ENCODE data around the gene EMILIN1. TPM values are rescaled to one million over a fixed set of nuclear protein-coding genes. Genes with fewer than 3 reads are reported as not detected.

The EMILIN1 gene
- 1.4 and 1.7 TPM in 2 replicates for total RNA-seq

GRCh38 chr2:27078267-27079194, at the start of gene EMILIN1:
Gene EMILIN1 (plus strand): TSS chr2:27078615. CDS start chr2:27079066, 451 bp downstream.
- intact Hi-C loops (cut with micrococcal nuclease): no loop called here

DNA sequence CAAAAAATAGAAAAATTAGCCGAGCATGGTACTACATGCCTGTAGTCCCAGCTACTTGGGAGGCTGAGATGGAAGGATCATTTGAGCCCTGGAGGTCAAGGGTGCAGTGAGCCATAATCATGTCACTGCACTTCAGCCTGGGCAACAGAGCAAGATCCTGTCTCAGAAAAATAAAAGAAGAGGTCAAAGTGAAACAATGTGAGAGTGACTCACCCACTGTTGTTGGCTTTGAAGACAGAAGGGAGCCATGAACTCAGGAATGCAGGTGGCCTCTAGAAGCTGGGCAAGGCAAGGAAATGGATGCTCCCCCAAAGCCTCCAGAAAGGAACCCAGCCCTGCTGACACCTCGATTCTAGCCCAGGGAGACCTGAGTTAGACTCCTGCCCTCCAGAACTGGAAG, 49.4 kb upstream of the EMILIN1 start:
- intact Hi-C loops (cut with micrococcal nuclease): no loop called here

DNA sequence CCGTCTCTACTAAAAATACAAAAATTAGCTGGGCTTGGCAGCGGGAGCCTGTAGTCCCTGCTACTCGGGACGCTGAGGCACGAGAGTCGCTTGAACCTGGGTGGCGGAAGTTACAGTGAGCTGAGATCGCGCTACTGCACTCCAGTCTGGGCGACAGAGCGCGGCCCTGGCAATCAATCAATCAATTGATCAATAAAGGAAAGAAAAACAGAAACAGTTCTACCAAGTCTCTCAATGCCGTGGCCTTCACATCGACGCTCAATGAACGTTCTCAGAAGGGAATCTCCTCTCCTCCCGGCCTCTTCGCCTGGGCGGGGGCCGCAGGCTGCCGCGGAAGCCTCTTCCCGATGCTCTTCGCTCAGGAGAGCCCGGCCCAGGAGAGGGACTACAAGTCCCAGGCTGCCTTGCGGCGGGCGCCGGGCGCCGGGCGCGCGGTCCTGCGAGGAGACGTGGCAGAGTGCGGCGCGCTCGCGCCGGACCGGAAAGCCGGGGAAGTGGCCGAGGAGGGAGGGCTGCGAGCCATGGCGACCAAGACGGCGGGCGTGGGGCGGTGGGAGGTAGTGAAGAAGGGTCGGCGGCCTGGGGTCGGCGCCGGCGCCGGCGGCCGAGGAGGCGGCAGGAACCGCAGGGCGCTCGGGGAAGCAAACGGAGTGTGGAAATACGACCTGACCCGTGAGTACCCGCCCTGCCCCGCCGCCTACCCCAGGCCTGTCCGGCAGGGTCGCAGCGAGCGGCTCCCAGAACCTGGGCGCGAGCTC, 45.7 kb upstream of the EMILIN1 start, which contains the start of gene TMEM214:
TSS of gene TMEM214 (plus strand) at position 471 of the 758 bp plus-strand sequence. CDS start at position 522, 51 bp downstream.
- intact Hi-C loops (cut with micrococcal nuclease): loop anchor here (1.0 to 5.0 kb wide), 11 partner anchors 18 to 340 kb away; partner anchors contain the start of genes ATRAID, CENPA, EIF2B4 and GTF3C2

- intact Hi-C loops (cut with micrococcal nuclease): loop anchor here (1.0 to 5.0 kb wide), 5 partner anchors 230 to 339 kb away; partner anchors contain the start of genes CENPA, EIF2B4, GTF3C2 and SLC30A3
Observed at GRCh38 chr2:27033253-27033852, 45.1 kb upstream of the EMILIN1 start.

- intact Hi-C loops (cut with micrococcal nuclease): no loop called here
Observed at GRCh38 chr2:27038012-27038411, 40.4 kb upstream of the EMILIN1 start.

GRCh38 chr2:27038631-27039339, 39.6 kb upstream of the EMILIN1 start:
- intact Hi-C loops (cut with micrococcal nuclease): no loop called here

GRCh38 chr2:27039426-27039825, 39.0 kb upstream of the EMILIN1 start:
- intact Hi-C loops (cut with micrococcal nuclease): no loop called here

DNA sequence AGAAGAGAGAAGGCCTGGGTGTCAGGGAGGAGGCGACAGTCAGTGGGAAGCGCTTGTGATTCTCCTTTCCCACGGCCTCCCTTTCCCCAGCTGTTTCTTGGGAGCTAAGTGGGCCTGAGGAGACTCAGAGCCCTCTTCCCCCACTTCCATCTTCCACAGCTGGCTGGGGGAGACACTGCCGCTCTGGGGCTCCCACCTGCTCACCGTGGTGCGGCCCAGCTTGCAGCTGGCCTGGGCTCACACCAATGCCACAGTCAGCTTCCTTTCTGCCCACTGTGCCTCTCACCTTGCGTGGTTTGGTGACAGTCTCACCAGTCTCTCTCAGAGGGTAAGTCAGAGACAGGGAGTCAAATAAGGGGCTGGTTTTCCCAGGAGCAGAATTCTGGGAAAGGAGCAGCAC, 38.5 kb upstream of the EMILIN1 start:
- intact Hi-C loops (cut with micrococcal nuclease): no loop called here

GRCh38 chr2:27040282-27040681, 38.1 kb upstream of the EMILIN1 start:
- intact Hi-C loops (cut with micrococcal nuclease): no loop called here

GRCh38 chr2:27041752-27042151, 36.7 kb upstream of the EMILIN1 start:
- intact Hi-C loops (cut with micrococcal nuclease): no loop called here

GRCh38 chr2:27042159-27042661, 36.2 kb upstream of the EMILIN1 start:
- intact Hi-C loops (cut with micrococcal nuclease): no loop called here

GRCh38 chr2:27042985-27043634, 35.3 kb upstream of the EMILIN1 start:
- intact Hi-C loops (cut with micrococcal nuclease): no loop called here

GRCh38 chr2:27049422-27050280, 28.8 kb upstream of the EMILIN1 start:
- intact Hi-C loops (cut with micrococcal nuclease): loop anchor here (1.0 to 10.0 kb wide), 10 partner anchors 17 to 1343 kb away; partner anchors contain the start of genes CENPA, EIF2B4, FOSL2 and HADHA

DNA sequence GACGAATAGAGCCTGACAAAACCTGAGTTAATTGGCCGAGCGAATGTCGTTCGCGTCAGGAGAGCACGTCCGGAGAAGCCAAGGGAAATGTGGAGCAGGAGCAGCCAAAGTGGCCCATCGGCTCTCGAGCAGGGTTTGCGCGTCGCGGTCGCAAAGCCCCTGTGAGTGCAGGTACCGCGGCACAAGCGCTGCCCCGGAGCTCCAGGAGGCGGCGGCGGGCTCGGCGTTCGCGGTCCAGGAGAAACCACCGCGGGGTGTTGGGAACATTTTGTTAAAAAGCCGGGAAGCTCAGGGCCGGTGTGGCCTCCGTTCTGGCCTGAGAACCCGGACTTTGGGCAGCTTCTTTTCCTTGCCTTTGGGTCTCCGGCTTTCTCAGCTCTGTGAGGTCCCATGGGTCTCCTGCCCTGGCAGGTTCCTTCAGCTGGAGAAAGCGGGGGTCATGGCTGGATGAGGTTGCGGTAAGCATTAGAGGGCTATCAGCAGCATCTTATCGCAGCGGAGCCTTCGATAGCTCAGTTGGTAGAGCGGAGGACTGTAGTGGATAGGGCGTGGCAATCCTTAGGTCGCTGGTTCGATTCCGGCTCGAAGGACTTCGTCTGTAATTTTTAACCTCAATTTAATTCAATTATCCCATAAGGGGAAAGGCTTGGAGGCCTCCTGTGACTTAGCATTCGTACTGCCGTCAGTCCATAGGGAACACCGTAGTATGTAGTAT, 28.0 kb upstream of the EMILIN1 start:
- intact Hi-C loops (cut with micrococcal nuclease): loop anchor here (1.0 to 10.0 kb wide), 10 partner anchors 18 to 1342 kb away; partner anchors contain the start of genes CENPA, EIF2B4, FOSL2 and HADHA

- intact Hi-C loops (cut with micrococcal nuclease): loop anchor here (1.0 to 10.0 kb wide), 17 partner anchors 19 to 1342 kb away; partner anchors contain the start of genes CAD, CENPA, EIF2B4 and FOSL2
Observed at GRCh38 chr2:27050996-27051901, 27.2 kb upstream of the EMILIN1 start, which contains the start of gene AGBL5. Gene AGBL5 (plus strand): TSS chr2:27051668. CDS start chr2:27052959, 1,291 bp downstream.

DNA sequence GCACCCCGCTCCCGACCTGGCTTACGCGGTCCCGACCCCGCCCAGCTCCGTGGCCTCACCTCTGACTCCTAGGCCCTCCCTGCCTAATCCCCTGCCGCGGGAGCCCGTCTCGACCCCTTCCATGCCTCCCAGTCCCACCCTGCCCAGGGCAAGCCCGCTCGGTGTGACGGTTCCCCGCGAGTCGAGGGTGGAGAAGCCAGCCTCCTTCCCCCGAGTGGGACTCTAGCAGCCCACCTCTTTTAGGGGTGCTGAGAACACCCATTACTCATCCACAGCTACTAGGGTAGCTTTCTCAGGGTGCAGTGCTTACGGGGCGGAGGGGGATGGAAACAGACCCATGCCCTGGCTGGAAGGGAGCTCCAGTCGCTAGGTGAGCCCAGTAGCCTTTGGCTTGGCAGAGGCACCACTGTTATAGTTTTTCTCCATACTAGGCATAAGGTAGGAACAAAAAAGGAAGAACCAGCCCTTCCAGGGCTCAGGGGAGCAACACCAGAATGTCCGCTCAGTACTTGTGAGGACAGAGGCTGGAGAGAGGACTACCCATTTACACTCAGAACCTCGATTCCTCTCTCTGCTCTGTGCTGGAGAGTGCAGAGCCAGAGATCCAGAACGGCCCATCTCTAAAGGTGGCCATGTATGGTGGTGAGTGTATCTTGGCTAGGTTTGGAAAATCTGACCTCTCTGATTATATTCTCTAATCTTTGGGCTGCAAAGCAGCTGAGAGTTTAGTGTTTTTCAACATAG, 26.3 kb upstream of the EMILIN1 start:
- intact Hi-C loops (cut with micrococcal nuclease): loop anchor here (1.0 to 10.0 kb wide), 11 partner anchors 29 to 1341 kb away; partner anchors contain the start of genes CAD, CENPA, FOSL2 and GTF3C2
